ELF-1 (cell line): ENCODE results near the gene TMEM50A.
"Not testable (repeated sequence)": the region's sequence is repeated elsewhere in the genome, so short reads cannot be mapped to it uniquely, and the experiment has no call there.

Experiments used
- DNase-seq: peaks from one replicate; pipeline ENCODE4 v3.0.0-alpha.2; 2016; ENCODE audit warnings: low read depth, low spot score

Gene TMEM50A

GRCh38 chr1:25387096-25387495 lies 49.0 kb downstream of the TMEM50A start:
- not testable (repeated sequence) for DNase-seq

GRCh38 chr1:25388691-25389090 lies 50.6 kb downstream of the TMEM50A start:
- not testable (repeated sequence) for DNase-seq

- not testable (repeated sequence) for DNase-seq
These were observed 51.6 kb downstream of the TMEM50A start for GRCh38 chr1:25389721-25390120.

GRCh38 chr1:25392841-25393240 lies 54.7 kb downstream of the TMEM50A start:
- no peak for DNase-seq

GRCh38 chr1:25397549-25397948 lies 59.4 kb downstream of the TMEM50A start:
- DNase-seq = not testable (repeated sequence)

GRCh38 chr1:25398079-25398478 lies 59.9 kb downstream of the TMEM50A start:
- not testable (repeated sequence) for DNase-seq

DNA sequence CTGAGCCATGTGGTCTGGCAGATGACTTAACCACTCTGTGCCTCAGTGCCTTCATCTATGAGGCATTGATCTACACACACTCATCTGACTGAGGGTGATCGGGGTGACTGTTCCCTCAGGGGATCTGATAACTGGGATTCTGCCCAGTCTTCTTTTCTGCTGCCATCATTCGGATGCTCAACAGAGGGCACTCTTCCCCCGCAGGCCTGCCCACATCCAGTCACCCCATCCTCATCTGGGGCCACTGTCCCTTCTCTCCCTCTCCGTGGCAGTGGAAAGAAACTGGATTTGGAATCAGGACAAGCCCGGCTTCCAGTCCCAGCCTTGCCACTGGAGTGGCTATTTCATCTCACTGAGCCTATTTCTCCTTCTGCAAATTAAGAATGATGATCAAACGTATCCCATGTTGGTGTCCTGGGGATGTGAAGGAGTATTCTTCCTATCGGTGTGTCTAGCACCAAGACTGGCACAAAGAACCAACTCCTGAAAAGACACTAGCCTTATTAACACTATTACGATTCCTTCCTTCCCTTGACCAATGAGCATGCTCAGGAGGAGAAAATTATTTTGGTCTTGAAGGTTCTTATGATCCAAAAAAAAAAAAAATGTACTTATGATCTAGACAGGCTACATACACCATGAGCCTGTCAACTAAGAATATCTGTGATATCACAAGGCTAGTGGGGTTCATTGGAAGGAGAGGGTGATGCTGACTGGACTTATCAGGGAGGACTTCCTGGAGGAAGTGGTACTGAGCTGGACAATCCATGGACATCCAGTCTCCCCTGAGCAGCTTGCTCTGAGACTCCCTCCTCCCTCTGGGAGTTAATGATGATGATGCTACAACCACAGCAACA lies 65.0 kb downstream of the TMEM50A start:
- DNase-seq = not testable (repeated sequence)

- DNase-seq = not testable (repeated sequence)
These were observed 67.7 kb downstream of the TMEM50A start for GRCh38 chr1:25405731-25406305.

- not testable (repeated sequence) for DNase-seq
These were observed 71.7 kb downstream of the TMEM50A start for GRCh38 chr1:25409641-25410427.
